Measurements from ENCODE around the gene BRS3. TPM values are rescaled to one million over a fixed set of nuclear protein-coding genes. Genes with fewer than 3 reads are reported as not detected.
"Not testable (repeated sequence)": the region's sequence is repeated elsewhere in the genome, so short reads cannot be mapped to it uniquely, and the experiment has no call there.

BRS3 gene
- total RNA-seq, result not detected

- no peak for TF ChIP-seq CTCF (IDR thresholded peaks at IDR 0.05)
- POLR2A ChIA-PET, result no interaction called here
- H3K27ac Mint-ChIP-seq, result no peak within 1 kb of the TSS
- no peaks in the 10 kb centered on the region for H3K9me3 Mint-ChIP-seq
- no peaks in the 10 kb centered on the region for H3K4me1 Mint-ChIP-seq (ENCODE audit: low read depth)
- no peak within 1 kb of the TSS for H3K4me3 Mint-ChIP-seq
- DNase-seq (no peak), ATAC-seq (no peak)
- intact Hi-C loops (cut with micrococcal nuclease), result no loop called here
- CTCF ChIA-PET, result no interaction called here
- H3K27me3 Mint-ChIP-seq, result peaks cover 14% of the 10 kb centered on the region
- H3K36me3 Mint-ChIP-seq (ENCODE audit: low read depth), result no peaks in the 10 kb centered on the region
These were observed at the start of gene BRS3 for GRCh38 chrX:136487647-136488046. TSS of gene BRS3 (plus strand) at chrX:136487947. CDS start at chrX:136488115, 168 bp downstream.

GRCh38 chrX:136438192-136438591, 49.6 kb upstream of the BRS3 start:
- DNase-seq, result no peak
- Mint-ChIP-seq H3K4me3 (no peak overlapping the region), H3K27ac (no peak overlapping the region), H3K4me1 (ENCODE audit: low read depth) (no peaks in the 10 kb centered on the region), H3K27me3 (no peaks in the 10 kb centered on the region), H3K9me3 (no peaks in the 10 kb centered on the region), H3K36me3 (ENCODE audit: low read depth) (no peaks in the 10 kb centered on the region)
- ATAC-seq, result no peak
- no peak for TF ChIP-seq CTCF (IDR thresholded peaks at IDR 0.05)
- intact Hi-C loops (cut with micrococcal nuclease), result no loop called here
- CTCF ChIA-PET, result no interaction called here
- POLR2A ChIA-PET, result interaction anchor here (0.7 kb wide), 1 partner anchor 316 kb away, joined by 3 read pairs; no protein-coding TSS in a partner anchor

- H3K4me1 Mint-ChIP-seq (ENCODE audit: low read depth); POLR2A ChIA-PET; intact Hi-C loops (cut with micrococcal nuclease); ATAC-seq; H3K27me3 Mint-ChIP-seq; H3K27ac Mint-ChIP-seq; DNase-seq; H3K4me3 Mint-ChIP-seq; H3K36me3 Mint-ChIP-seq (ENCODE audit: low read depth); CTCF ChIA-PET; H3K9me3 Mint-ChIP-seq: not testable (repeated sequence)
These were observed 42.1 kb upstream of the BRS3 start for GRCh38 chrX:136445674-136446073.

- TF ChIP-seq CTCF (IDR thresholded peaks at IDR 0.05), result no peak
- Mint-ChIP-seq H3K9me3 (no peaks in the 10 kb centered on the region), H3K27me3 (no peaks in the 10 kb centered on the region), H3K4me3 (no peak overlapping the region), H3K27ac (no peak overlapping the region), H3K36me3 (ENCODE audit: low read depth) (no peaks in the 10 kb centered on the region), H3K4me1 (ENCODE audit: low read depth) (no peaks in the 10 kb centered on the region)
- intact Hi-C loops (cut with micrococcal nuclease), result no loop called here
- POLR2A ChIA-PET, result no interaction called here
- CTCF ChIA-PET, result no interaction called here
- DNase-seq, result no peak
- no peak for ATAC-seq
These were observed 41.5 kb upstream of the BRS3 start for GRCh38 chrX:136446208-136446607.

GRCh38 chrX:136447308-136447707, 40.4 kb upstream of the BRS3 start:
- H3K36me3 Mint-ChIP-seq (ENCODE audit: low read depth), result no peaks in the 10 kb centered on the region
- H3K4me1 Mint-ChIP-seq (ENCODE audit: low read depth), result no peaks in the 10 kb centered on the region
- no peak for TF ChIP-seq CTCF (IDR thresholded peaks at IDR 0.05)
- H3K27ac Mint-ChIP-seq, result no peak overlapping the region
- intact Hi-C loops (cut with micrococcal nuclease), result no loop called here
- H3K9me3 Mint-ChIP-seq, result no peaks in the 10 kb centered on the region
- H3K4me3 Mint-ChIP-seq, result no peak overlapping the region
- no peaks in the 10 kb centered on the region for H3K27me3 Mint-ChIP-seq
- DNase-seq, result no peak
- CTCF ChIA-PET, result no interaction called here
- ATAC-seq, result no peak
- POLR2A ChIA-PET, result no interaction called here

GRCh38 chrX:136447968-136448367, 39.8 kb upstream of the BRS3 start:
- Mint-ChIP-seq H3K27ac (no peak overlapping the region), H3K36me3 (ENCODE audit: low read depth) (no peaks in the 10 kb centered on the region), H3K9me3 (no peaks in the 10 kb centered on the region), H3K4me3 (no peak overlapping the region), H3K4me1 (ENCODE audit: low read depth) (no peaks in the 10 kb centered on the region), H3K27me3 (no peaks in the 10 kb centered on the region)
- ChIA-PET POLR2A (no interaction called here), CTCF (no interaction called here)
- intact Hi-C loops (cut with micrococcal nuclease), result no loop called here
- no peak for DNase-seq
- no peak for ATAC-seq
- TF ChIP-seq CTCF (IDR thresholded peaks at IDR 0.05), result no peak
